ENCODE data around the gene CAVIN1.
A peak's percentile ranks its signal among the peaks of the same experiment; 100 is the strongest.
"Not testable (repeated sequence)": the region's sequence is repeated elsewhere in the genome, so short reads cannot be mapped to it uniquely, and the experiment has no call there.

The CAVIN1 gene

GRCh38 chr17:42402117-42402516, 20.9 kb downstream of the CAVIN1 start:
- H3K27ac Mint-ChIP-seq, result peak overlapping the region; percentile 63
- no peaks in the 10 kb centered on the region for H3K9me3 Mint-ChIP-seq
- H3K36me3 Mint-ChIP-seq (ENCODE audit: low read depth), result no peaks in the 10 kb centered on the region
- H3K27me3 Mint-ChIP-seq, result no peaks in the 10 kb centered on the region
- H3K4me1 Mint-ChIP-seq (ENCODE audit: low read depth), result peaks cover 37% of the 10 kb centered on the region
- H3K4me3 Mint-ChIP-seq, result no peak overlapping the region

- not testable (repeated sequence) for H3K27me3 Mint-ChIP-seq; H3K4me3 Mint-ChIP-seq; H3K36me3 Mint-ChIP-seq (ENCODE audit: low read depth); H3K27ac Mint-ChIP-seq; H3K9me3 Mint-ChIP-seq
- H3K4me1 Mint-ChIP-seq (ENCODE audit: low read depth), result peaks cover 34% of the 10 kb centered on the region
These were observed 22.1 kb downstream of the CAVIN1 start for GRCh38 chr17:42400844-42401375.

GRCh38 chr17:42399948-42400843, 22.9 kb downstream of the CAVIN1 start:
- H3K4me3 Mint-ChIP-seq, result no peak overlapping the region
- H3K27ac Mint-ChIP-seq, result peak overlapping the region; percentile 26
- H3K27me3 Mint-ChIP-seq, result no peaks in the 10 kb centered on the region

GRCh38 chr17:42399121-42399520, 23.9 kb downstream of the CAVIN1 start:
- Mint-ChIP-seq H3K27me3 (no peaks in the 10 kb centered on the region), H3K4me3 (no peak overlapping the region), H3K27ac (no peak overlapping the region), H3K4me1 (ENCODE audit: low read depth) (peaks cover 33% of the 10 kb centered on the region), H3K9me3 (no peaks in the 10 kb centered on the region), H3K36me3 (ENCODE audit: low read depth) (no peaks in the 10 kb centered on the region)

More at GRCh38 chr17:42399948-42400843, 22.9 kb downstream of the CAVIN1 start:
- Mint-ChIP-seq H3K9me3 (no peaks in the 10 kb centered on the region), H3K36me3 (ENCODE audit: low read depth) (no peaks in the 10 kb centered on the region), H3K4me1 (ENCODE audit: low read depth) (peaks cover 33% of the 10 kb centered on the region)

- peaks cover 37% of the 10 kb centered on the region for H3K4me1 Mint-ChIP-seq (ENCODE audit: low read depth)
- H3K36me3 Mint-ChIP-seq (ENCODE audit: low read depth); H3K27me3 Mint-ChIP-seq; H3K9me3 Mint-ChIP-seq; H3K4me3 Mint-ChIP-seq; H3K27ac Mint-ChIP-seq: not testable (repeated sequence)
These were observed 27.5 kb downstream of the CAVIN1 start for GRCh38 chr17:42395601-42396000.

- Mint-ChIP-seq H3K27me3 (no peaks in the 10 kb centered on the region), H3K36me3 (ENCODE audit: low read depth) (no peaks in the 10 kb centered on the region), H3K27ac (no peak overlapping the region), H3K9me3 (no peaks in the 10 kb centered on the region), H3K4me1 (ENCODE audit: low read depth) (peaks cover 37% of the 10 kb centered on the region), H3K4me3 (no peak overlapping the region)
These were observed 28.2 kb downstream of the CAVIN1 start for GRCh38 chr17:42394838-42395237.

GRCh38 chr17:42392692-42393415, 30.2 kb downstream of the CAVIN1 start:
- peak overlapping the region; percentile 11 for H3K4me3 Mint-ChIP-seq
- H3K27me3 Mint-ChIP-seq, result no peaks in the 10 kb centered on the region
- no peaks in the 10 kb centered on the region for H3K36me3 Mint-ChIP-seq (ENCODE audit: low read depth)
- H3K9me3 Mint-ChIP-seq, result no peaks in the 10 kb centered on the region
- H3K4me1 Mint-ChIP-seq (ENCODE audit: low read depth), result peaks cover 43% of the 10 kb centered on the region
- peak overlapping the region; percentile 84 for H3K27ac Mint-ChIP-seq

GRCh38 chr17:42391439-42391838, 31.6 kb downstream of the CAVIN1 start:
- H3K9me3 Mint-ChIP-seq, result not testable (repeated sequence)
- peaks cover 50% of the 10 kb centered on the region for H3K4me1 Mint-ChIP-seq (ENCODE audit: low read depth)

GRCh38 chr17:42389899-42390298, 33.2 kb downstream of the CAVIN1 start:
- no peaks in the 10 kb centered on the region for H3K27me3 Mint-ChIP-seq
- peaks cover 20% of the 10 kb centered on the region for H3K36me3 Mint-ChIP-seq (ENCODE audit: low read depth)
- peak overlapping the region; percentile 100 for H3K27ac Mint-ChIP-seq
- H3K4me1 Mint-ChIP-seq (ENCODE audit: low read depth), result peaks cover 66% of the 10 kb centered on the region
- no peaks in the 10 kb centered on the region for H3K9me3 Mint-ChIP-seq
- H3K4me3 Mint-ChIP-seq, result peak overlapping the region; percentile 94

More at GRCh38 chr17:42391439-42391838, 31.6 kb downstream of the CAVIN1 start:
- H3K27ac Mint-ChIP-seq; H3K27me3 Mint-ChIP-seq; H3K36me3 Mint-ChIP-seq (ENCODE audit: low read depth); H3K4me3 Mint-ChIP-seq: not testable (repeated sequence)

- Mint-ChIP-seq H3K27me3 (no peaks in the 10 kb centered on the region), H3K9me3 (no peaks in the 10 kb centered on the region), H3K36me3 (ENCODE audit: low read depth) (peaks cover 24% of the 10 kb centered on the region), H3K4me3 (peak overlapping the region; percentile 94), H3K4me1 (ENCODE audit: low read depth) (peaks cover 71% of the 10 kb centered on the region), H3K27ac (peak overlapping the region; percentile 100)
These were observed 34.0 kb downstream of the CAVIN1 start for GRCh38 chr17:42389135-42389417.

- H3K36me3 Mint-ChIP-seq (ENCODE audit: low read depth), result peaks cover 28% of the 10 kb centered on the region
- H3K9me3 Mint-ChIP-seq, result no peaks in the 10 kb centered on the region
- no peaks in the 10 kb centered on the region for H3K27me3 Mint-ChIP-seq
- peak within 1 kb of the TSS; percentile 94 for H3K4me3 Mint-ChIP-seq
- H3K27ac Mint-ChIP-seq, result peak within 1 kb of the TSS; percentile 100
- H3K4me1 Mint-ChIP-seq (ENCODE audit: low read depth), result peaks cover 71% of the 10 kb centered on the region
These were observed 34.5 kb downstream of the CAVIN1 start, which contains the start of gene STAT3 for GRCh38 chr17:42388381-42389134. TSS of gene STAT3 (minus strand) at chr17:42388442. CDS start at chr17:42348516, 39,926 bp downstream.

GRCh38 chr17:42387661-42388380, 35.2 kb downstream of the CAVIN1 start:
- Mint-ChIP-seq H3K9me3 (no peaks in the 10 kb centered on the region), H3K27me3 (no peaks in the 10 kb centered on the region), H3K4me1 (ENCODE audit: low read depth) (peaks cover 71% of the 10 kb centered on the region), H3K27ac (peak overlapping the region; percentile 100), H3K36me3 (ENCODE audit: low read depth) (peaks cover 32% of the 10 kb centered on the region), H3K4me3 (peak overlapping the region; percentile 94)

GRCh38 chr17:42386777-42387657, 36.0 kb downstream of the CAVIN1 start:
- Mint-ChIP-seq H3K36me3 (ENCODE audit: low read depth) (peaks cover 37% of the 10 kb centered on the region), H3K4me3 (peak overlapping the region; percentile 94), H3K27ac (peak overlapping the region; percentile 100), H3K4me1 (ENCODE audit: low read depth) (peaks cover 72% of the 10 kb centered on the region), H3K27me3 (no peaks in the 10 kb centered on the region), H3K9me3 (no peaks in the 10 kb centered on the region)
